HepG2 (cell line): ENCODE measurements around the gene IGF2BP3.

Source experiments
- CTCF ChIP-seq: sonication (generic); formaldehyde crosslinking; IDR thresholded peaks from 2 replicates; pipeline ENCODE4 v1.5.0; 2020; ENCODE audit warnings: mild to moderate bottlenecking, missing genetic modification reagents, moderate library complexity
- SAP130 ChIP-seq: IDR thresholded peaks from 2 replicates; pipeline ENCODE4 v1.6.1; 2016; ENCODE audit warnings: low read depth

GRCh38 chr7:23473844-23474093 lies 3.5 kb upstream of the IGF2BP3 start:
- TF ChIP-seq SAP130 (no peak), CTCF (no peak)
